ENCODE data around the gene RNF149.
"Not testable (repeated sequence)": the region's sequence is repeated elsewhere in the genome, so short reads cannot be mapped to it uniquely, and the experiment has no call there.

Gene RNF149, protein sequence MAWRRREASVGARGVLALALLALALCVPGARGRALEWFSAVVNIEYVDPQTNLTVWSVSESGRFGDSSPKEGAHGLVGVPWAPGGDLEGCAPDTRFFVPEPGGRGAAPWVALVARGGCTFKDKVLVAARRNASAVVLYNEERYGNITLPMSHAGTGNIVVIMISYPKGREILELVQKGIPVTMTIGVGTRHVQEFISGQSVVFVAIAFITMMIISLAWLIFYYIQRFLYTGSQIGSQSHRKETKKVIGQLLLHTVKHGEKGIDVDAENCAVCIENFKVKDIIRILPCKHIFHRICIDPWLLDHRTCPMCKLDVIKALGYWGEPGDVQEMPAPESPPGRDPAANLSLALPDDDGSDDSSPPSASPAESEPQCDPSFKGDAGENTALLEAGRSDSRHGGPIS

DNA sequence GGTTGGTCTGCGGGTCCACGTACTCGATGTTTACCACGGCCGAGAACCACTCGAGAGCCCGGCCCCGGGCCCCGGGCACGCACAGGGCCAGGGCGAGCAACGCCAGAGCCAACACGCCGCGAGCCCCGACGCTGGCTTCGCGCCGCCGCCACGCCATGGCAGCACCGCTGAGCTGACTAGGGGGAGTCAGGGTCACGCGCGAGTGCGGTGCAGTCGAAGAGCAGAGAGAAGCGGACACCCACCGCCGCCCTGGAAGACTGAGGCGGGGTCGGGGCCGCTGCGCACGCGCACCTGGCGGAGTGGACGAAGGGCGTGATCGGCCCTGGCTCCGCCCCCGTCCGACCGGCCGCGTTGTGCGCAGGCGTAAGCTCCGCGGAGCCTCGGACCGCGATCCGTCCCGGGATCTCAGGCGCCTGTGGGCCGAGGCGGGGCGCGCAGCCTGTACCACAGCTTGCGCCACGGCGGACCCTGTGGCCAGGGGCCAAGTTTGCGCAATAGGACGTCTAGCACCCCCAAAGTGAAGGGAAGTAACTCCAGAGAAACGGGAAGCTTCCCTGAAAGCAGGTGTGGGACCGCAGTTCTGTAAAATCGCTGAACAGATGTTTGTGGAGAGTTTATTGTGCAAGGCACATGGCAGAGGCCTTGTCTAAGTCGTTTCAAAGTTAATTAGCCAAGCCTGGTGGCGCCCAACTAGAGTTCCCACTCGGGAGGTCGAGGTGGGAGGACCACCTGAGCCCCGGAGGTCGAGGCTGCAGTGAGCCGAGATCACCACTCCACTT lies at the start of gene RNF149:
Gene RNF149, minus strand, starts transcription at position 270 of the 779 bp plus-strand sequence. Its CDS starts 113 bp downstream, at position 157.
- DNase-seq (ENCODE audit: low read depth), result peak; percentile 87

DNA sequence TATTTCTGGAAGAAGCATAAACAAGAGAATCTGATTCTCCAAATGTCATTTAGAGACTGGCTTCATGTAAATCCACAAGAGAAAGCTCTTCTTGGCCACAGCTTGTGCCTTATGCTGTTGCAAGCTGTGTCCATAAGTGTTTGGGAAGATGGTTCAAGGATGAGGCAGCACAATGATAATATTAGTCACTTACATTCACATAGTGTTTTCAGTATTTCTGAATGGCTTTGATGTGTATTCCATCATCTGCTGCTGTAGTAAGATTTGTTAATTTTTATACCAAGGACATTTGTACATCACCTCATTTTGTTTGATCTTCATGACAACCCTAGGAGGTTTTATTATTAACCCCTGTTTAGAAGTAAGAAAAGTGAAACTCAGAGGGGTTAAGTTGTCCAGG lies 48.9 kb upstream of the RNF149 start:
- no peak for DNase-seq (ENCODE audit: low read depth)

DNA sequence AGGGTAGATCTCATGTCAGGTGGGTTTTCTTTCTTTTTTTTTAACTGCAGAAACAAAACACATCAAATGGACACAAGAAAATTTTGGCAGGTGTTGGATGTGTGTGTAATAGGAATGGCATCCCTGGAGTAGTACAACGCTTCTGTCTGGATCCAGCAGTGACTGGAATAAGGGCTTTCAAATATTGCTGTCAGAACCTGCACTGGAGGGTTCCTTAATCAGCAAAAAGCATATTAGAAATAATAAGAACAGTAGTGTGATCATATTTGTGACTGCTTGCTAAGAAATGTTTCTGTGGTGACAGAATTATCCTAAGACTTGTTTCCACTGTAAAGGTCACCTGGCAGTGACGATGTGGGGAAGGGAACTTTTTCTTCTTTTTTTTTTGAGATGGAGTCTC lies 48.0 kb upstream of the RNF149 start:
- no peak for DNase-seq (ENCODE audit: low read depth)

DNA sequence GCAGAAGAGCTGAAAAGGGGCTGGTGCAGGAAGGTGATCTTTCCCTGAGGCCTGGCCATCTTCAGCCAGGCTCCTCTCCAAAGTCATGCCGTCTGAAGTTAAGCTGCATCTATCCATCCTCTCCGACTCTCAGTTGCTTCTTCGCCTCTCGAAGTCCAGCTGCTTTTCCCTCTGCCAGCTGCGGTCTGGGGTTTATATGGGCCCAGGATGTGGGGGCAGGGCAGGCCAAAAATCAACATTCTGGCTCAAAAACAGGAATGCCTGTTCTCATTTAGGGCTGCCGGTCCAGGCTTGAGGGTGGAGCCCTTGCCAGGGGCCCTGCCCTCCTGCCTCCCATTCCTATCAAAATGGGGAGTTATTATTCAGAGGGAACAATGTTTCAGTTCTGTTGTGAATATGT lies 47.6 kb upstream of the RNF149 start:
- DNase-seq (ENCODE audit: low read depth), result no peak

DNA sequence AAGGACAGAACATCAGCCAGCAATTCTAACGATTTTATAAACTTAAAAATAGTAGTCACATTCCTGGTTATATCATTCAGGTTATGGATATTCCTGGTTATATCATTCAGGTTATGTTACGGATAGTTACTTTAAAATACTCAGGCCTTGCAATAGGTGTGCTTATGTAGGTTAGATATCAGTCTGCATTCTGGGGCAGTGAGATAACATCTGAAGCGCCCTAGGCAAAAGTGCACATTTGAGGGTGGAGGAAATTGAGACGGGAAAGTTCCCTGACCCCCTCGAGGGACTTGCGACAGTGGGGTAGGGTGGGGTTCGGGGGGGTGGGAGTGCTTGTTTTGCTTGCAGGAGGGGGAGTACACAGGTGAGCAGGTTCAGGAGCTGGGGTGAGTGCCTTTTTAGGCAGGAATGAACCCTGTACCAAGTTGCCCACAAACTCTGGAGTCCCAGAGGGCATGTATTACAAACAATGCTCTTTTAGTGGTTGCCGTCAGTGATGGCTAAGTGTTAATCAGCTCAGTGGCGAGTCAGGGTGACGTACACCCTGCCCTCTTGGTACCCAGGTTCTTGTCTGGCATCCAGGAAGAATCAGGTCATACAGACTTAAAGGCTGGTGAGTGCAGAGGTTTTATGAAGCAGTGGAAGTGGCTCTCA lies 47.0 kb upstream of the RNF149 start:
- DNase-seq (ENCODE audit: low read depth), result no peak

DNA sequence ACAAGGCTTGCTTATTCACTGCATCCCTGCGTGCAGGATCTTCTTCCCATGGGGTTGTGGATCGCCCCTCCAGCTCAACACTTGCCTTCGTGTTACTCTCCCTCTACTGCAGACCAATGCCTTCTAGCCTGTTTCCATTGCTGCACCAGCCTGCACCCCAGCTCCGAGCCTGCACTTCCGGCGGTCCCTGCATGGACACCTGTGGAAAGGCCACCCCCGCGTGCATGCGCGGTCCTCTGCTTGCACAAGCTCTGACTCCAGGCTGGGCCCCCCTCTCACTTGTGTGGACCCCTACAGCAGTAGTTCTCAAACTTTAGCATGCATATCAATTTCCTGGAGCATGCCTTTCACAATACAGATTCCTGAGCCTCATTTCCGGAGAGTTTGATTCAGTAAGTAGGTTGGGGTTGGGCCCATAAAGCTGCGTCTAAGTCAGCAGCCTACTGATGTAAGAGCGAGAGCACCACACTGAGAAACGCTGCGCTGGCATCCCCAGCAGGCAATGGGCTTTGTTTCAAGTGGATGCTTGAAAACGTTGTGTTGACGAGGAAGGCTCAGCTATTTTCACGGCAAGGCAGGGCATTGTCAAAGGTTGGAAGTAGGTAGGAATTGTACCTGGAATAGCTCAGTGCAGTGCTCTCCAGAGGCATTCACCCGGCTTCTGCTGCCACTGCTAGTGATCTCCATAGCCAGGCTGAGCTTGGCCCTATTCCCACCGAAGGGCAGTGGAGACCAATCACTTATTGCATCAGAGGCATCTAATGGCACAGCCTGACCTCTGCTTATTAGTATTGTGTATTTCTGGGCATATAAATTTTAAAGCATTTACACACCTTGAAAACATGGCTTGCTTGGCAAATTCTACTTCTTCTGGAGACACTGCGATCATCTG lies 46.2 kb upstream of the RNF149 start:
- no peak for DNase-seq (ENCODE audit: low read depth)

DNA sequence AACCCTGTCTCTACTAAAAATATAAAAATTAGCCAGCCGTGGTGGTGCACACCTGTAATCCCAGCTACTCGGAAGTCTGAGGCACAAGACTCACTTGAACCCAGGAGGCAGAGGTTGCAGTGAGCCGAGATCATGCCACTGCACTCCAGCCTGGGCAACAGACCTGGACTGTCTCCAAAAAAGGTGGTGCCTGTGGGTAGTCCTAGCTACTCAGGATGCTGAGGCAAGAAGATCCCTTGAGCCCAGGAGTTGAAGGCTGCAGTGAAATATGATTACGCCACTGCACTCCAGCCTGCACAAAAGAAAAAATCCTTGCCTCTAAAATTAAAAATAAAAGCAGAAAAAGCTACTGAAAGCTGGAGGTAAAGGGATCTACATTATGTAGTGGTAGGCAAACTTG lies 44.1 kb upstream of the RNF149 start:
- not testable (repeated sequence) for DNase-seq (ENCODE audit: low read depth)

DNA sequence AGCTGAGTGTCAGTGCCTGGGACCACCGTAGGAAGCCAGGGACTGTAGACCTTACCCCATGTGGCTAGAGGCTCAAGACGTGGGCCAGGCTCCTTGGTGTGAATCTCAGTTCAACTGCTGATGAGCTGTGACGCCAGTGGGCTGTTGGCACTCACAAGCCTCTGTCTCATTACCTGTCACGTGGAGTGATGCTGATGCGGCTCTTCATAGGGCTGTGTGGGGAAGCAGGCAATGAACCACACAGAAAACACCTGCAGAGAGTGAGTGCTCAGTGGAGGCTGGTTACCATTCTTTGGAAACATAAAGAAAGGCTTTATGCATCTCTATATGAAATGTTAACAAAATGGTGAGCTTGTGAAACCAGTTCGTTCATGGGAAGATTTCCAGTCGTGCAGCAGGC lies 42.7 kb upstream of the RNF149 start:
- no peak for DNase-seq (ENCODE audit: low read depth)

DNA sequence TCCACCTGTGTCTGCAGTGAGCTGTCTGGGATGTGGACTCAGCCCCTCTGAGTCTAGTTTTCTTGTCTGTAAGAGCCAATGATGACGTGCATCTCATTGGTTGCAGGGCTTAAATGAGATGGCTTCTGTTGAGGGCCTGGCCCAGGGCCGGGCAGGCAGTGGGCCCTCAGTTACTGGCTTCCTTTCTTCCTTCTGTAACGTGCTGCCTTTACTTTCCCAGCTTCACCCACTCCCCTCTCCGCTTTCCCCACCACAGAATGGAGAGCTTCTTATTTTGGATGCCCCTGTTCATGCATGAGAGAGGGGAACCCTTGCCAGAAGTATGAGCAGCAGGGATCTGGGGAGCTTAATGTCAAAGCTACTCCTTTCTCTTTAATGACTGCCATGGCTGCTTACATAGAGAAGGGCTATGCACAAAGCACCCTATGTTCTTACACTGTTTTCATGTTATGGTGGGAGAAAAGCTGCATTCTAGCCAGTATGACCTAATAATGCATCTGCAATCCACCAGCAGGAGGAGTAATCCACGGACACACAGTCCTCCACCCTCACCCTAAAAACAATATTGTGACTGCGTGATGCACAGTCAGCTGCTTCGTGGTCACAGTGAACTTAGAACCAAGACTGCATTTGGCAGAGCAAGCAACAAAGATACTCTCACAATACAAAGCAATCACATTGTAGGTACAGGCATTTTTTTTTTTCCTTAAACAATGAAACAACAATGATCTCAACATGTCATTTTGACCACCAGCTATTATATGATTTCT lies 41.6 kb upstream of the RNF149 start:
- no peak for DNase-seq (ENCODE audit: low read depth)

DNA sequence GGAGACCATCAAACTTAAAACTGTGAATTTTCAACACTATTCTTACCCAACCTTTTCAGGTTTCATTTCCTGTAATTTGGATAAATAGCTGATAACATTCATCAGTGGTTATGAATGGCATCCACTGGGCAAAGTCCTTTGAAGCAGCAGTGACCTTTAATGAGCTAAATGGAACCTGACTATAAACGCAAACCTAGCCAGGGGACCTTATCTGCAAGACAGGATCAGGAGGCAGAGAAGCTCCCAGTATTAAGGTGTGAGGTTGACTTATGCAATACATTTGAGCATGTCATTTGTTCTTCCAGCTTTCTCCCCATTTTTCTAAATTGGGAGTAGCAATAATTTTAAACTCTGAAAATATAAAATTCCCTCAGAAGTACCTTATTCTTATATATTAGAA lies 40.4 kb upstream of the RNF149 start:
- no peak for DNase-seq (ENCODE audit: low read depth)

DNA sequence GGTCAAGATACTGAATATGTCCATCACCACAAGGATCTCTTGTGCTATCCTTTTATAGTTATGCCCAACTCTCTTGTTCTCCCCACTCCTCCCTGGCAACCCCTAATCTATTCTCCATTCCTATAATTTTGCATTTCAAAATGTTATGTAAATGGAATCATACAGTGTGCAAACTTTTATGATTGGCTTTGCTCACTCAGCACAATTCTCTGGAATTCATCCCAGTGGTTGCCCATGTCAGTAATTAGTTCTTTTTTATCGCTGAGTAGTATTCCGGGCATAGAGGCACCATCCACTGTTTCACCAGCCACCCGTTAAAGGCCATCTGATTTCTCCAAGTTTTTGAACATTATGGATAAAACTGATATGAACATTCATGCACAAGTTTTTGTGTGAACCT lies 38.4 kb upstream of the RNF149 start:
- no peak for DNase-seq (ENCODE audit: low read depth)

DNA sequence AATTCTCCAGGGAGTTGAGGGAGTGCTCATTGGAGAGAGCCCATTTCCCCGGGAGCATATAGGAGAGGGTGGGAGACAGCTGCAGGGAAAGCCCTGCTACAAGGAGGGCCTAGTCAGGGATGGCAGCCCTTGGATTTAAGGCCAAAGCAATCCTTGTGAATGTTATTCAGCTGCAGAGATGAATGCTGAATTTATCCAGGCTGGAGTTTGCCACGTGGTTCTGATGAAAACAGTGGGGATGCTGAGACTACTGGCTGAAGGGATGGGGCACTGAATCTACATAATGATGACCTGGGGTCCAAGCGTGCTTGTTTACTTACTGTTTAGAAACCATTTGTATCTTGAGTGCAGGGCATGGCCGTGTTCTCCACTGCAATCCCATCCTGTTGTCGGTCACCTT lies 35.6 kb upstream of the RNF149 start:
- DNase-seq (ENCODE audit: low read depth), result no peak

DNA sequence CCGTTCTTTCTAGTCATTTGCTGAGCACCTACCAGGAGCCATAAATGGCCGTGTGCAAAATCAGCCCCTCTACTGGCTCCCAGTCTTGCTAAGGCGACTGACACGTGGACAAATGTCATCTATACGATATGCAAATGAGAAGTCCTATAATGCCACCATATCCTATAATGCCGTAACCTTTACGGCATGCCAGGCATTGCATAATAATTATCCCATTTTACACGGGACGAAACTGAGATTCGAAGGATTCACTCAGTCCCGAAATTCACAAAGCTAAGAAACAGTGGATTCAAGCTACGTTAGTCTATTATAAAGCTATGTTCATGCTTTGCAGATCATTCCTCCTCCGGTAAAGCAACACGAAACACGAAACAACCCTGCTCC lies 34.1 kb upstream of the RNF149 start:
- DNase-seq (ENCODE audit: low read depth), result no peak

DNA sequence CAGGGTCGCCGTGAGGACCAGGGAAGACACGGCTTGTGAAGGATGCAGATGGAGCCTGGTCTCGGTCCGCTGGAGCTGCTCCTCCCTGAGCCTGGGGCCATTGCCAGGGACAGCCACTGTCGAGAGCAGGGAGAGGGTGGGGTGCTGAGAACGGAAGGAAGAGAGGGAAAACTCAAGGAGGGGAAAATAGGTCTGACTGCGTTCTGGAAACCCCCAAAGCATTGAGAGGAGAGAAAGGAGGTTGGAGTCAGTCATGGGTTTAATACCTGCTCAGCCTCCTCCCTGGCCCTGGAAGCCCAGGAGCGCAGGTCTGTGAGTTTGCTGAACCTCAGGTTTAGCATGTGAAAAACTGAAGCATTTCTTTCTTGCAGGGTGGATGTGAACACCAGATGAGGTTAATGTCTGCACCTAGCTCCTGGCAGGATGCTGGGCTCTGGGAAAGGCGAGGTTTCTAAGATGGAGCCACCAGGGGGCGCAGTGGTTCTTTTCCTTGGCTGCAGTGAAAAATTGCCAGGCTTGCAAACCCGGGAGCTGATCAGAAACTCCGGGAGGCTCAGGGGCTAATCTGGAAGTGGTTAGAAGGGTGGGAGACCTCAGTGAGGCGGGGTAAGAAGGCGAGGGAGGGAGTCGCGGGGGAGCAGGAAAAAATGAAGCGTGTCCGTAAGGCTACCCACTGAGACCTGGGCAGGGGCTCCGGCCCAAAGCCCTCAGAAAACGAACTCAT lies 33.6 kb upstream of the RNF149 start:
- DNase-seq (ENCODE audit: low read depth), result peak; percentile 50

DNA sequence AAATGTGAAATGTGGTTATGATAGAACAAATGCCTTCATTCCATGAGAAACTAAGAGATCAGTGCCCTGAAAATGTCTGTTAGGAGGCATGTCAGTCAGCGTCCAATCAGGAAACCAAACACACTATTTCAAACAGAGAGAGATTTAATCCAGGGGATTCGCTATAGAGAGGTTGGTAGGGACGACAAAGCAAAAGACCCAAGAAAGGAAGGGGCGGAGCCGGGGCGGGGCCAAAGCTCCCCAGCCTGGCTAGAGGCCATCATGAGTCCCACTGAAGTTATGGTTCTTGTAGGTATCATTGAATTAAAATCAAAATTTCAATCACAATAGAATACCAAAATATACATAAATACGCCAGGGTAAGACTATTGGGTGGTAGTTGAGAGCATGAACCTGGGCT lies 32.9 kb upstream of the RNF149 start:
- no peak for DNase-seq (ENCODE audit: low read depth)

DNA sequence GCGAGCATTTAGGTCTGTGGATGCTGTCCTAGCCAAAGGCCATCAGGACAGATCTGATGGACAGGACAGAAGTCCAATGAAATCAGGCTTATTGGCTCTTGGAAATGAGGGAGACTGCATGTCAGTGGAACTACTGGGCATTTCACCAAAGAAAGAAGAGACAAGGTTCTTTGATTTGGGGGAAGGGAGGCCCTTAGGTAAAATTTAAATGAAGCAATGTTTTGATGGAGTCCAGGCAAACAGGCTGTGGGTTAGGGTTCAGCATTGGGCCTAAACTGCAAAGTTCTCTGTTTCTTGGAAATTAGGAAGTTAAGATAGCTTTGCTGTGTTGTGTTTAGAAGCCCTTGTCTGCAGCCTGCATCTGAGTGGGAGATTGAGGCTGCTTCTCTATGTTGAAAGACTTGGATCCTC lies 31.6 kb upstream of the RNF149 start:
- DNase-seq (ENCODE audit: low read depth), result no peak

DNA sequence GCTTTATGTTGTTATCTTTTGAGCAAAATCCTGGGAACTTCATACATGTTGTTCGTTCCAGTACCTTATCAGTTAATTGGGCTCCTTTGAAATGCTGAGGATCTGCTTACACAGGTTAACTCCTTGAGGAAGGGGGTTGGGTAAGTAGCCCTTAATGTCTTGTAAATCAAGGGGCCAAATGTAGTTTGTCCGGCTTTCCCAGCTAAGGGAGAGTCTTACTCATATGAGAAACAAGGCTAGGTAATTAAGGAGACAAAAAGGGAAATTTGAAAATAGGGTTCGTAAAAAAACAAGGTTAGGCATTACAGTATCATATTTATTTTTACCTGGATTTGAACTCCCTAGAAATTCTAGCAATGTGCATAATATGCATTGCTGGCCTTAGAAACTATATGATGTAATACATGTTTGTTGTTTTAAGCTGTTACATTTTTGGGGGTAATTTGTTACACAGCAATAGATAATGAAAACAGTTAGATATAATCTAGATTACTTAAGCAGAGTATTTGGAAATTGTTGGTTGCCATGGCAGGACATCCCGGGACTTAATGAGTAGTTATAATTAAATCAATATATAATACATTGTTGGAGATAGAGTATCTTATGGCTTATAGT lies 30.9 kb upstream of the RNF149 start:
- DNase-seq (ENCODE audit: low read depth), result no peak

DNA sequence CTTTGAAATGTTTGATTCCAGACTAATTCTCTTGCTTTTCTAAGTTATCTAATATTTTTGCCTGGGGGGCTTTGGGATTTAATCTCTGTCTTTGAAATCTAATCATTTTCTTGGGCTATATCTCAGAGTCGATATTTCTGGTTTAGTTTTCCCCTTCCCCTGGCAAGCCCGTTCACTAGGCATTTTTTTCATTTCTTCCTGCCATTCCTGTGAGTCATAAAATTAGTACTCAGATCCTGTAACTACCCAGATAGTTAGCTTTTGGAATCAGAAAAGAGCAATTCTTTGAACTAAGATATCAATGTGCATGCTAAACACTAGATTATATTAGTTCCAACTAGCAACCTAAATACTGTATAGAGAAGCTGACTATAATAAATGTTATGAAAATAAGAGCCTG lies 29.4 kb upstream of the RNF149 start:
- no peak for DNase-seq (ENCODE audit: low read depth)

DNA sequence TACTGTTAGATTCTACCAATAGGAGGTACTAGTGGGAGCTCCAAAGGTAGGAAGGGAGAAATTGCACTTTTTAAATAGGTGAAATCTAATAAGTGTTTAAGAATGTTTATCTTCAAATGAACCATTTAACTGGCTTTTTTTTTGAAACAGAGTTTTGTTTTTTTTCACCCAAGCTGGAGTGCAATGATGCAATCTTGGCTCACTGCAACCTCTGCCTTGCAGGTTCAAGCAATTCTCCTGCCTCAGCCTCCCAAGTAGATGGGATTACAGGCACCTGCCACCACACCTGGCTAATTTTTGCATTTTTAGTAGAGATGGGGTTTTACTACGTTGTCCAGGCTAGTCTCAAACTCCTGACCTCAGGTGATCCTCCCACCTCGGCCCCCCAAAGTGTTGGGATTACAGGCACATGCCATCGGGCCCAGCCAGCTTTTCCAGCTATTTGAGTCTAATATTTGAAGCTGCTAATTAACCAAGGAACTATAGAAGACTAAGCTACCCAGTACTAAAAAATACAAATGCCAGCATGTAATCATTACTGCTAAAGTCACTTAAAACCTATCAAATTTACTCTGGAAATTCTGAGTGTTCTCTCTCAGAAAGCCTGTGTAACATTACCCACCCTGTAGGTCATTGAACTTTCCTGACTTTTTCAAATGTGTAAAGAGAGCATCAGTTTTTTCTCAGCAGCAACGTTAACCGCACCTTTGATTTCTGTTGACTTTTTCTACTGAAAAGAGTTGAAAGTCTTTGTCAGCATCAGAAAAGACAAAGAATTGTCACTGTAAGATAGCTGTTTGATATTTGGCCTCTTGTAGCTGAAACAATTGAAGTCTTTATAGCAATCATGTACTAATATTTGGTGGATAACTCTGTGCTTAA lies 24.6 kb upstream of the RNF149 start:
- DNase-seq (ENCODE audit: low read depth), result no peak
